HG03520 (cell line): ENCODE measurements around the gene TK2.
"Not testable (repeated sequence)": the region's sequence is repeated elsewhere in the genome, so short reads cannot be mapped to it uniquely, and the experiment has no call there.

Source experiments
- ATAC-seq: cut with Tn5 transposase; IDR thresholded peaks from one replicate; pipeline ENCODE4 v1.9.1; 2021; ENCODE audit warnings: mild to moderate bottlenecking, moderate library complexity; ENCODE audit not compliant: unreplicated experiment

TK2 gene

DNA sequence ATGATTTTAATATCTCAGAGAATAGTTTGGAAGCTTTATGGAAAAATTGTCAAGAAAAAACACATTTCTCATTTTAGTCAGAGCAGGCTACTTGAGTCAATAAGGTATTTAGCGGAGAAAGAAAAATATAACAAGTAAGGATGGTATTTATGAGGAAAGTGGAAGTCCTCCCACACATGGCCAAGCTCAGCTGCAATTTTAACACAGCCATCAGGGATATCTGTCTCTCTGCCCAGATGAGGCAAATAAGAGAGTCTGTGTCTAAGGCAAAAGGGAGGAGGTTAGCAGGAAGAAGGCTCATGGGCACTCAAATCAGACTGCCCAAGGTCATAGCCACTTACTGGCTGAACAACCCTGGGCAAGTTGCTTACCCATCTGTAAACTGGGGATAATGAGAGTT, 24.2 kb upstream of the TK2 start:
- no peak for ATAC-seq

GRCh38 chr16:66572356-66572755, 22.4 kb upstream of the TK2 start:
- no peak for ATAC-seq

- ATAC-seq, result no peak
Measured at GRCh38 chr16:66569827-66570405, 20.0 kb upstream of the TK2 start.

DNA sequence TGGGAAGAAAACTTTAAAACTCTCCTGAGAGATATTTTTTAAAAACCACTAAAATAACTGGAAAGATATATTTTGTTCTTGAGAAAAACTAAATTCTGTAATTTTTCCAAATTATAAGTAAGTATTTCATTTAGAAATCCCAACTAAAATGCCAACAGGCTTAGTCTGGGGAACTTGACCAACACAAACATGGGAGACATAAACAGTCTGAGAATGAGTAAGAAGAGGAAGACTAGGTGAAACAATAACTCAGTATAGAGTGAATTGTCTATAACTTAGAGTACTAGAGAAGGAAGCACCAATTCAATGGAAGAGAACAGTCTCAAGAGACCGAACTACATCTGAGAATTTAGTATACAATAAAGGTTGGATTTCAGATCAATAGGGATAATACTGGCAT, 19.2 kb upstream of the TK2 start:
- no peak for ATAC-seq

- ATAC-seq, result no peak
Measured at GRCh38 chr16:66568355-66568754, 18.4 kb upstream of the TK2 start.

DNA sequence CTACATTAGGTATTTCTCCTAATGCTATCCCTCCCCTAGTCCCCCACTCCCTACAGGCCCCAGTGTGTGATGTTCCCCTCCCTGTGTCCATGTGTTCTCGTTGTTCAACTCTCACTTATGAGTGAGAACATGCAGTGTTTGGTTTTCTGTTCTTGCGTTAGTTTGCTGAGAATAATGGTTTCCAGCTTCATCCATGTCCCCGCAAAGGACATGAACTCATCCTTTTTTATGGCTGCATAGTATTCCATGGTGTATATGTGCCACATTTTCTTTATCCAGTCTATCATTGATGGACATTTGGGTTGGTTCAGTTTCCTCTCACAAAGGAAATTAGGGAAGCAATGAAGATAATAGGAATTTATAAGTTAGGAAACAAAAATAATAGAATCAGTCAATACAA, 17.3 kb upstream of the TK2 start:
- ATAC-seq, result not testable (repeated sequence)

GRCh38 chr16:66566051-66566901, 16.4 kb upstream of the TK2 start, which contains the start of gene CMTM1:
Gene CMTM1 (plus strand): TSS chr16:66566439. CDS start chr16:66566514, 75 bp downstream.
- ATAC-seq, result no peak

- no peak for ATAC-seq
Measured at GRCh38 chr16:66563574-66564334, 13.8 kb upstream of the TK2 start.

DNA sequence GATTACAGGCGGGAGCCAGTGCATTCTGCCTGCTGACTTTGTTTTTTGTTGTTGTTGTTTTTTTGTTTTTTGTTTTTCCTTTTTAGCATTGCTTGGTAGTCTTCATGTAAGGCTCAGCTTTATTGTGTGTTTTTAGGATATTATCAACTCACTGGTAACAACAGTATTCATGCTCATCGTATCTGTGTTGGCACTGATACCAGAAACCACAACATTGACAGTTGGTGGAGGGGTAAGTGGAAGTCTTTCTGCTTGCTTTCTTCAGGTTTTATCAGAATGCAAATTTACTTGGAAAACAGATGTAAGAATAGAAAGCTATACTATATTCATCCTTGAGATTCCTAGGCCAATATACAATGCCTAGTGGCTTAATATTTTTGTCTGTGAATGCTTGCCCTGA, 13.1 kb upstream of the TK2 start:
- no peak for ATAC-seq

DNA sequence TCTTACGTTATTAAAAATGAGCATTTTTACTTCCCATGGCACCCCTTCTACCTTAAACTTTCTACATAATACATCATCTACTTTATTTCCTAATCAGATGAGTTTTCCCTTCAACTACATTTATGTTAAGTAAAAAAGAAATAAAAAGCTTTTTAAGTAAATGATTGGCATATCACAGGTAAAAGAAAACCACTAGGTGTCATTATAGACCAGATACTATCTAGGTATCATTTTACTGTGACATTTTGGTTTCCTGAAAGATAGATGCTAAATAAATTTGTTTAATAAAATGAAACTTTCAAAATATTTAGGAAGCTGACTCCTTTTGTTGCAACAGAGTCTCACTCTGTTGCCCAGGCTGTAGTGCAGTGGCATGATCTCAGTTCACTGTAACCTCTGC, 12.5 kb upstream of the TK2 start:
- no peak for ATAC-seq

GRCh38 chr16:66561381-66562080, 11.6 kb upstream of the TK2 start:
- ATAC-seq, result no peak

- ATAC-seq, result no peak
Measured at GRCh38 chr16:66560107-66560506, 10.2 kb upstream of the TK2 start.

DNA sequence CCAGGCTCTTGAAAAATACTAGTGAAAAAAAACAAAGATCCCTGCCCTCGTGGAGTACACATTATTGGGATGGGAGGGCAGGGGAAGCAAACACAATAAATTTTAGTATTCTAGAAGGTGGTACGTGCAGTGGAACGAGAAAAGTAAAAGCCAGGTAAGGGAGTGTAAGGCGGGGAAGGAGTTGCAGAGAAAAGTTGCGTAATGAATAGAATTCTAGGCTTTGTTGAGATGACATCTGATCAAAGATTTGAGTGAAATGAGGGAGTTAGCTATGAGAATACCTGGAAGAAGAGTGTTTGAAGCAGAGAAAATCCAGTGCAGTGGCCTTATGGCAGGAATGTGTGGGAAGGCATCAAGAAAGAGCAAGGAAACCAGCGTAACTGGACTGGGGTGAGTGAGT, 4.6 kb upstream of the TK2 start:
- ATAC-seq, result no peak

DNA sequence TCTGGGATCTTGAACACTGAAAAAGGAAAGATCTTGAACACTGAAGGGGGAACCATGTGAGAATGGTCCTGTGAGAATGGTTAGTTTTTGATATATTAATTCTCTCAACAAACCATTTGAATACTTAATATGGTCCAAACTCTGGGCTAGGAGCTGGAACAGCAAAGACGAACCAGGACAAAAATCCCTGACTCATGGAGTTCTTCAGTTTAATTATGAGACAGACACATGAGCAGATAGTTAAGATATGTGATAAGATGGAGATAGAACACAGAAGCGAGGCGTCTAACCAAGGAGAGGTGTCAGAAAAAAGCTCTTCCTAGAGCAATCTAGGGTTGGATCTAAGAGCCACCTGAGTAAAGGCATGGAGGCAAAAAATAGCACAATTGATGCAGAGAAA, 4.1 kb upstream of the TK2 start:
- no peak for ATAC-seq

DNA sequence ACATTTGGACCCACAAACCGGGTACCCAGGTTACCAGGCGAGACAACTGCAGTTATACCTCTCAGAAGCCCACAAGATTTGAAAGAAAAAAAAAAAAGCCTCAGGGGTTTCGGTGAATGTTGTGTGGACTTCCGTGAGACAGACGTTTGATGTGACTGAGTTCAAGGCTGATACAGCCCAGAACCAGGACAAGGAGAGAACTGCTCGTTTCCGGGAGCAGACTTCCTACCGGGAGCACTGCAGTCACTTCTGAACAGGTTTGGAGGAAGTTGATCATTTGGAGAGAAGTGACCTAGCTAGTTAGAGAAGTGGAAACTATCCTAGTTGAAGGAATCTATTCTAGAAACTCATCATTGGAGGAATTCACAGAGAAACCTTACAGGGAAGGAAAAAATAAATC, 3.3 kb upstream of the TK2 start:
- ATAC-seq, result no peak

DNA sequence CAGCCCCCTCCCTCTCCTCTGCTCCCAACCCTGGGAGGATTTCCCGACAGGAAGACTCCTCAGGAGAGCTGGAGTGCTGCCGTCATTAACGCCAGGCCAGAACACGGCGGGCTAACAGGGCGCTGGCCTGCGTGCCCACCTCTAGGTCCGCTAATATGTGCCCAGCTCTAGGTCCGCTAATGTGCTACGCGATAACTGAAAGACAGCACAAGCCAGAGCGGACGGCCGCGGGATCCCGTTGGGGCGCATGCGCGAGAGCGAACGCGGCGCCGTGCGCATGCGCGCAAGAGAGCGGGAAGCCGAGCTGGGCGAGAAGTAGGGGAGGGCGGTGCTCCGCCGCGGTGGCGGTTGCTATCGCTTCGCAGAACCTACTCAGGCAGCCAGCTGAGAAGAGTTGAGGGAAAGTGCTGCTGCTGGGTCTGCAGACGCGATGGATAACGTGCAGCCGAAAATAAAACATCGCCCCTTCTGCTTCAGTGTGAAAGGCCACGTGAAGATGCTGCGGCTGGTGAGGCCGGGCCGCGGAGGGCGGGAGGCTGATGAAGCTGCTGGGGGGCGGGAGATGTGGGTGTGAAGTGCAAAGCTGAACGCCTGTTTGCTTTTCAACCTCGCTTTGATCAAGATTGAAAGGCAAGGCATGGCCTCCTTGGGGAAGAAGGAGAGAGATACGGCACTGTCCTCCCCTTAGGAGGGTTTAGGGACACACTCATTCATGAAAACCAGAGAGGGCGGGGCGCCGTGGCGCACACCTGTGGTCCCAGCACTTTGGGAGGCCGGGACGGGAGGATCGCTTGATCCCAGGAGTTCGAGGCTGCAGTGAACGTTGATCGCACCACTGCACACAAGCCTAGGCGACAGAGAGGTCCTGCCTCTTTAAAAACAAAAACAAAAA, 2.6 kb upstream of the TK2 start, which contains the start of gene CKLF:
TSS of gene CKLF (plus strand) at position 291 of the 892 bp plus-strand sequence. CDS start at position 431, 140 bp downstream.
- ATAC-seq, result peak; percentile 50

DNA sequence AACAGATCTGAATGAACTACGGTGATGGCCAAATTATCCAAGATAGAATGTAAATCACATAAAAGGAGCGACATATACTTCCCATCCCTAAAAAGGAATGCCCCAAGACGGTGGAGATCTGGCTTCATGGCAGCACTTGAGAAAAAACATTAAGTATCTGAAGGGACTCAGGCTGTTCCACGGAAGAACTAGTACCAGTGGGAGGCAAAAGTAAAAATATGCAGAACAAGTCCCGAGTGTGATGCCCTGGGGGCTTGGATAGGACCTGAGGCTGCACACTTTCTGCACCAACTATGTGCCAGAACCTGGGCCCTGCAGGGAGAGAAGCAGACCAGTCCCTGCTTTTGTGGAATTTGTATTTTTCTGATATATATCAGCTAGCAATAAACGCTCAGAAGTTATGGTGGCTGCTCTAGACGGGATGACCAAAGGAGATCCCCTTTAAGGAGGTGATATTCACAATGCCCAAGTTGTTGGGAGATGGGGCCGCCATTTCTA, 1.9 kb upstream of the TK2 start:
- no peak for ATAC-seq

- no peak for ATAC-seq
Measured at GRCh38 chr16:66551348-66551759, 1.4 kb upstream of the TK2 start.

- no peak for ATAC-seq
Measured at GRCh38 chr16:66548868-66549267, 1.1 kb downstream of the TK2 start.

GRCh38 chr16:66548068-66548467, 1.9 kb downstream of the TK2 start:
- ATAC-seq, result no peak
